Activated naive CD4-positive, alpha-beta T cell treated with anti-CD3 and anti-CD28 coated beads, Interleukin-2, amount 50 U/mL, for 16 hours (primary cell): Measurements from ENCODE around the gene ARSG.
"Not testable (repeated sequence)": the region's sequence is repeated elsewhere in the genome, so short reads cannot be mapped to it uniquely, and the experiment has no call there.

Experiments
- DNase-seq: peaks from one replicate; pipeline ENCODE4 v3.0.0-alpha.2; 2020

Gene ARSG

DNA sequence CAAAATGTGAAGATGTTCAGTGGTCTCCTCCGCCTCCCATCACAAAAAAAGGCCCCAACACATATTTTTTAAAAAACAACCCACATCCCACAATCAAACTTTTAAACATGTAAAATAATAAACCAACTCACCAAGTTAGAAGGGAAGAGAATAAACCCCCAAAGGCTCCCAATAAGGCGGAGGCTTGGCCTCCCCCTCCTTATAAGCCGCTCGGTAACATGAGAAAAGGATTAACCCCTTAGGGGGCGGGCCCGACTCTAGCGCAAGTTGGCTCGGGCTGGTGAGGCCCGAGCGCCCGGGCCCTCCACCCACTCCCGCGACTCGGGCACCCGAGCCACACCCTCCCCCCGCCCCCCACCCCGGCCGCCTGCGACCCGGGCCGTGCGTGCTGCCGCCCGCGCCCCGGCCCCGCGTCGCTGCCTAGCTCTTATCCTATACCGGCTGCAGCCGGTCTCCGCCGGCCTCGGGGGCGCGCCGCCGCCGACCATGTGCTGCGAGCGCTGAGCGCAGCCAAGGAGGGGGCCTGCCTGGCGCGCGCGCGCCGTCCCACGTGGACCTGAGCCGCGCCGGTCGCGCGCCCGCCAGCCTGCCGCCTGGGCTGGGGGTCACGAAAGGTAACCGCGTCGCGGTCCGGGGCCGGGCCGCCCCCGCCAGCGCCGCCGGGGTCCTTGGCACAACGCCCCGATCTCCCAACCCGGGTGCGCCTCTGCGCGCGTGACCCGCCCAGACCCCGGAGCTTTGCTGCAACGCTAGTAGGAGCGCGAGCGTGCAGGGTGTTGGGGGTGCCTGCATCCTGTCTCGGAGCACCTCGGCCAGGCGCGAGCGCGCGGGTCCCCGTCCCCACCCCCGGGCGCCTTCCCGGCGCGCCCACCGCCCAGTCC is at the start of gene ARSG, which contains the start of gene SLC16A6:
Gene ARSG (plus strand): TSS at position 541 of the 881 bp plus-strand sequence. CDS start 15,999 bp downstream, outside the sequence.
Gene SLC16A6 (minus strand): TSS at position 173 of the 881 bp plus-strand sequence. CDS start 12,807 bp downstream, outside the sequence.
- peak; percentile 90 for DNase-seq

GRCh38 chr17:68246271-68247028 is 44.8 kb upstream of the ARSG start:
- no peak for DNase-seq

GRCh38 chr17:68247445-68248198 is 43.7 kb upstream of the ARSG start, which contains the start of gene AMZ2:
Gene AMZ2, plus strand, starts transcription at chr17:68248043. Its CDS starts 2,145 bp downstream, at chr17:68250188.
- DNase-seq: peak; percentile 96

DNA sequence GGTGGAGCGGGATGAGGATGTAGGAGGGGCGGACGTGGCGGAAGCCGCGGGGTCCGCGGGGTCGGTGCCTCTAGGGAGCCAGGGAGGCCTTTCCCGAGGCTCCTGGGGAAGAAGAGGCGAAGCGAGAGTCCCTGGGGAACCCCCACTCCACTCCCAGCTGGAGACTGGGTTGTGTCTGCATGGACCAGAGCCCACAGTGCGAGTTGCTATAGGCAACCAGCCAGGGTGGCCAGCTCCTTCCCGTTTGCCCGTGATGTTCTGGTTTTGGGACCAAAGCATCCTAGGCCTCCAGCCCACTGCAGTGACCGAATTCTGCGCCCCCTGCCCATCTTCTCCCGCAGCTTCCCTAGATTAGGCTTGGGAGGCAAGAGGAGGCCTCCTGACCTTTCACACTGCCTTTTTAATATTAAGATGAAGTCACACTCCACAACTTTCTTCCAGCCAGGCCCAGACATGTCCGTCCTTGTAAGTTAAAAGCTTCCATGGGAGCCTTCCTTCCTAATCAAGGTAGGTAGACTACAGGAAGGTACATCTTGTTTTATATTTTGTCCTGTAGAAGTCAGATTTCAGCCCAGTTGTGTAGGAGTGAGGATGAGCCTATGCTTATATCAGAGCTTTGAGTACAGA is 43.0 kb upstream of the ARSG start:
- no peak for DNase-seq

DNA sequence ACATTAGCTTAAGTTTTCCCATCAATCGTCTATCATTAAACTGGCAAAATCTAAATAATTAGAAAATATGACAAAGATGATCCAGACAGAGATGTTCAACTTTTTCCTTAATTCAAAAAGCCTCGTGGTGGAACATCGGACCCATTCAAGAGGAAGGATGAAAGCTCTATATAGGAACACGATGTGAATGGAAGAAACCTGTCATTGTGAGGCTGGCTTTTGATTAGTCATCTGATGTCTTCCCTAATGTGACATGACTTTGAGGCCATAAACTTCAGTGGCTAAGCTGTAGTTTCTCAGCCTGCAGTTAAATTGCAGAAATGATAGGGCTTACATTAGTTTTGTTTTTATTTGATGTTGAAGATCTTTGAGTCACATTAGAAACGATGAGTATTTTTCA is 42.4 kb upstream of the ARSG start:
- no peak for DNase-seq

- DNase-seq: no peak
Measured at GRCh38 chr17:68249354-68249765, 41.9 kb upstream of the ARSG start.

GRCh38 chr17:68253426-68253825 is 37.9 kb upstream of the ARSG start:
- DNase-seq: not testable (repeated sequence)

- no peak for DNase-seq
Measured at GRCh38 chr17:68255151-68255550, 36.1 kb upstream of the ARSG start.

- no peak for DNase-seq
Measured at GRCh38 chr17:68255731-68256538, 35.4 kb upstream of the ARSG start.

DNA sequence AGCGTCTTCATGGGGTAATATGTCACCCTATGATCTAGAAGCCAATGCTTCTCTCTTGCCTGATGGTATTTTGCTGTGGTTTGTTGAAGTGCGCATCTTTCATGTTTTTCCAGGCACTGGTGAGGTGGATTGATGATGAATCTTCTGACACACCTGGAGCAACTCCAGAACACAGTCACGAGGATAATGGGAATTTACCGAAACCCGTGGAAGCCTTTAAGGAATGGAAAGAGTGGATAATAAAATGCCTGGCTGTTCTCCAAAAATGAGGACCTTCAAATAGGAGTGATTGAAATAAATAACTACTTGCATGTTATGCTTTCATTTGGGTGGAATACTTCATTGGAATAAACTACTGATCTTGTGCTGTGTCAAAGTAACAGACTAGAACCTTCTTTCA is 34.6 kb upstream of the ARSG start:
- DNase-seq: not testable (repeated sequence)

GRCh38 chr17:68257934-68258333 is 33.4 kb upstream of the ARSG start:
- no peak for DNase-seq

- peak; percentile 75 for DNase-seq
Measured at GRCh38 chr17:68258890-68259647, 32.2 kb upstream of the ARSG start.

DNA sequence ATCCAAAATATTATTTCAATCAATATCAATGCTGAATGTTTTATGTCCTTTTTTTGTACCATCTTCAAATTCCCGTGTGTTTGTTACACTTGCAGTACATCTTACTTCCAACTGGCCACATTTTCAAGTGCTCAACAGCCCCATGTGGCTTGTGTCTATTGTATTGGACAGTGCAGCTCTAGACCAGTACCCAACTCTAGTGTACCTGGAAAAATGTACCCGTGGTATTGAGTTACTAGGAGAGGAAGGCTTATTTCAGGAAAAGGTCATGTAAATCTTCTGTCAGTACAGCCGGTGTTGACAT is 31.7 kb upstream of the ARSG start:
- not testable (repeated sequence) for DNase-seq

- no peak for DNase-seq
Measured at GRCh38 chr17:68260051-68260762, 31.1 kb upstream of the ARSG start.

DNA sequence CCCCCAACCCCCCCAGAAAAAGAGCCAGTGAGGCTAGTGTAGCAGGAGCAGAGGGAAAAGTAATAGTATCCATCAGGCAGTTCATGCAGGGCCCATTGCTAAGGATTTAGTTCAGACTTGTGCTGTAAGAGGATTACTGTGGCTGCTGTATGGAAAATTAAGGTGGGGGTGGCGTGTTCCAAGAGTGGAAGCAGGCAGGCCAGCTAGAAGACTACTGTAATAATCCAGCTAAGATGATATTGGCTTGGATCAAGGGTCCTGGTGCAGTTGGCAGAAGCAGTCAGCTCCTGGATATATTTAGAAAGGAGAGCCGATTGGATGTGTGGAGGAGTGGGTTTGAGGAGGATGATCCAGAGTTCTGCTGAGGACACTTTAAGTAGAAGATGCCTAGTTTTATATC is 28.8 kb upstream of the ARSG start:
- not testable (repeated sequence) for DNase-seq

- DNase-seq: not testable (repeated sequence)
Measured at GRCh38 chr17:68263101-68263681, 28.1 kb upstream of the ARSG start.

DNA sequence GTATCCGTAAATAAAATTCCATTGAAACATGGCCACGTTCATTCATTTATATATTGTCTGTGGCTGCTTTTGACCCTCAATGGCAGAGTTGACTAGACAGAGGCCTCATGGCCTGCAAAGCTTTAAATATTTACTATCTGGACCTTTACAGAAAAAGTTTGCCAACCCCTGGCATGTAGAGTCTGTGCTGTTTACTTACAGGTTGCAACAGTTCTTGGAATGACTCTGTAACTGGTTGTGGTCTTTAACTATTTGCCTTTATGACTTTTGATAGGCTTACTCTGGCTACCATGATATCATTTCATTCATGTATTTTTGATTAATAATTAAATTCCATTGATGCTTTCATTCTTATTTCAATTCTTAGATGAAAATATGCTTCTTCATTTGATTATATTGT is 25.5 kb upstream of the ARSG start:
- DNase-seq: not testable (repeated sequence)

GRCh38 chr17:68273722-68274121 is 17.6 kb upstream of the ARSG start:
- DNase-seq: no peak

- not testable (repeated sequence) for DNase-seq
Measured at GRCh38 chr17:68276339-68276738, 15.0 kb upstream of the ARSG start.

DNA sequence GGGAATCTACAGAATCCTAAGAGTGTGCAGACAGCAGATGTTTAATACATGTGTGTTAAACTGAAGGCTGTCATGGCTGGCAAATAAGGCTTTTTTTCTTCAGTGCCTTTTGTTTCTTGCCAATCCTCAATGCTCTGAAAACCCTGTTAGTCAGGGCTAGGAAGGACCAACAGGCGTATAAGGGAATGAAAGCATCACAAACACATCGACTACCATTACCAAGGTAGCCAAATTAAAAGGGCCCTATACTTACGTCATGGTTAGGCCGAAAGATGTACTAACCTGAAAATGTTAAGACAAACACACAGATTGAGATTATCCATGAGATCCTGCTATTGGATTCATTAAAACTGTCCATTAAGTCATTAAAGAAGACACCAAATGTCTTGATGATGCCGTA is 13.5 kb upstream of the ARSG start:
- DNase-seq: no peak
